Cardiac atrium fibroblast (primary cell): Measurements from ENCODE around the gene HYCC2. TPM values are rescaled to one million over a fixed set of nuclear protein-coding genes. Genes with fewer than 3 reads are reported as not detected.

Experiments
- total RNA-seq: library from RNA; depleted of rRNA; stranded (reverse); fragments of >200 nt; gene quantifications from 2 replicates; pipeline ENCODE4 v1.2.3, GENCODE V29; 2015

HYCC2 gene
- 2.9 and 3.2 TPM in 2 replicates for total RNA-seq

DNA sequence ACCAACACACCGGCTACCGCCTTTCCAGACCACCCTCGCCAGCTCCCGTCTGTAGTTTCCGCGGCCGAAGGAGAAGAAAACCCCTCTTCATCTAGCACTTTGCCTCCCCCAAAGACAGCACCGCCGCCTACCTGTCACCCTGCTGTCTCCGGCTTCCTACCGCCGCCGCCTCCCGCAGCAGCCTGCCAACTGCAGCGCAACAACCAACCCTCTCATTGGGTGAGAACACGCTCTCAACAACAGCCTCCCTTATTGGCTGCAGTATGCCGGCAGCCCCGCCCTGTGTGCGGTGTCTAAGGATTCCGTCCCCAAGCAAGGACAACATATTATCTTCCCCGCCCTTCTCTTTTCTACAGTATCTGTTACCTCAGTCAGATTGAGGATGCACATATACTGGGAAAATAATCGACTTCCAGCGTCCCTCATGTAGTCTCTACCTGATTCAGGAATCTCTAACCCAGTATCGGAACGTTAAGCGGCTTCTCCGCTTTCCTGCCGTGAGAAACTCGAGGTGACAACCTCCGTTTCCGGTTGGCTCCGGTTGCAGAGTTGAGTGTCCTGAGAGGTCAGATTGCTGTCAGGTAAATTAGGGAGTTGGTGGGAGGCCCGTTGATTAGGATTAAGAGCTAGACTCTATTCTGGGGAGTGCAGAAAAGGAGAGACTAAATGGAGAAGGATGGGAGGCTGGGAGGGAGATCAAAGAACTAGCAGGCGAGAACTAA, at the start of gene HYCC2, which contains the start of gene NDUFB3:
TSS of gene HYCC2 (minus strand) at position 193 of the 722 bp plus-strand sequence. CDS start 47,662 bp downstream, outside the sequence.
TSS of gene NDUFB3 (plus strand) at position 523 of the 722 bp plus-strand sequence. CDS start 6,882 bp downstream, outside the sequence.

GRCh38 chr2:201116115-201116958, 44.9 kb upstream of the HYCC2 start, which contains the start of gene CFLAR:
CFLAR (plus strand) TSS chr2:201116164; CDS start chr2:201129866, 13,702 bp downstream.

Other genes starting within 250 kb of the HYCC2 start
- 33.2 and 40.5 TPM in 2 replicates for gene CLK1, start 207.0 kb downstream of the HYCC2 start, total RNA-seq
- 44.1 and 46.4 TPM in 2 replicates for gene PPIL3, start 182.6 kb downstream of the HYCC2 start, total RNA-seq
- gene NIF3L1, start 182.3 kb downstream of the HYCC2 start, total RNA-seq = 15.3 and 20.3 TPM in 2 replicates
- 5.4 and 6.3 TPM in 2 replicates for gene ORC2, start 108.0 kb downstream of the HYCC2 start, total RNA-seq
- 69.7 and 70.6 TPM in 2 replicates for gene NDUFB3, start 330 bp upstream of the HYCC2 start, total RNA-seq
- gene CFLAR, start 44.5 kb upstream of the HYCC2 start, total RNA-seq = 48.2 and 59.9 TPM in 2 replicates
- gene CASP10, start 111.5 kb upstream of the HYCC2 start, total RNA-seq = 5.2 and 9.7 TPM in 2 replicates
- 8.8 and 9.6 TPM in 2 replicates for gene CASP8, start 188.9 kb upstream of the HYCC2 start, total RNA-seq